H1 (cell line): ENCODE data around the gene PHF23. TPM values are rescaled to one million over a fixed set of nuclear protein-coding genes. Genes with fewer than 3 reads are reported as not detected.

Experiments
- ASH2L ChIP-seq: fragments of 200-600, 300-600 bp; sonication (generic); IDR thresholded peaks from one replicate; pipeline ENCODE4 v1.7.1; 2017; ENCODE audit warnings: low read length
- CEBPB ChIP-seq: IDR thresholded peaks from 2 replicates; pipeline ENCODE4 v1.6.1; 2012; ENCODE audit warnings: low read depth, low read length
- CHD1 ChIP-seq: IDR thresholded peaks from 2 replicates; pipeline ENCODE4 v1.6.1; 2012; ENCODE audit warnings: low read depth, low read length, improper control_type of control experiment
- HDAC2 ChIP-seq, 2 experiments: fragments of 300-600 bp in 1 of 2; sonication (generic) in 1 of 2; IDR thresholded peaks; 2 replicates each; pipeline ENCODE4 v1.6.1; 2011 to 2012; ENCODE audit warnings: low read depth in 2 of 2, low read length in 2 of 2, mild to moderate bottlenecking in 2 of 2, moderate library complexity in 2 of 2, borderline replicate concordance in 1 of 2, inconsistent platforms in 1 of 2
- KDM4A ChIP-seq: IDR thresholded peaks from one replicate; pipeline ENCODE4 v1.7.1; 2012; ENCODE audit warnings: low read depth, mild to moderate bottlenecking, moderate library complexity, low read length, inconsistent platforms; ENCODE audit not compliant: severe bottlenecking
- KDM5A ChIP-seq: fragments of 200-600 bp; IDR thresholded peaks from 2 replicates; pipeline ENCODE4 v1.7.1; 2012; ENCODE audit warnings: mild to moderate bottlenecking, low read length, inconsistent platforms, mixed read lengths
- POLR2A ChIP-seq, 2 experiments: IDR thresholded peaks; 1 replicate in 1 of 2; 2 replicates in 1 of 2; pipeline ENCODE4 v1.6.1; 2011; ENCODE audit warnings: low read depth in 2 of 2, low read length in 2 of 2, mild to moderate bottlenecking in 2 of 2; ENCODE audit errors: control extremely low read depth in 1 of 2
- SP1 ChIP-seq: IDR thresholded peaks from 2 replicates; pipeline ENCODE4 v1.6.1; 2011; ENCODE audit warnings: low read depth, low read length
- polyA plus RNA-seq, 7 experiments: library from polyadenylated mRNA; depleted of rRNA in 3 of 7; stranded (reverse) in 5 of 7; unstranded in 2 of 7; fragments of >200 nt in 5 of 7; fragments of 200-250 nt in 2 of 7; gene quantifications; 1 replicate in 5 of 7; 2 replicates in 1 of 7; 4 replicates in 1 of 7; pipeline versions ENCODE4 v1.2.1 to v1.2.3, GENCODE V29; 2011 to 2013; ENCODE audit warnings: missing spikeins in 2 of 7, mixed read lengths in 2 of 7
- total RNA-seq: library from RNA; stranded (reverse); fragmentation: NEBNext Ultra II Directional; extraction: Animal tissue kit (Norgen Biotek cat#: 25700); gene quantifications from 2 replicates; pipeline ENCODE4 v1.2.1, GENCODE V29; 2021
- TF ChIP-seq, protein P1 (sequence below): IDR thresholded peaks from 2 replicates; pipeline ENCODE4 v1.6.1; 2011; ENCODE audit warnings: low read length, improper control_type of control experiment

Gene PHF23
- total and polyA plus RNA-seq, 2 of the 8 experiments (the other 6 are each of a cell fraction or from before 2014, with no cell fraction given): 47.5 to 62.8 TPM

DNA sequence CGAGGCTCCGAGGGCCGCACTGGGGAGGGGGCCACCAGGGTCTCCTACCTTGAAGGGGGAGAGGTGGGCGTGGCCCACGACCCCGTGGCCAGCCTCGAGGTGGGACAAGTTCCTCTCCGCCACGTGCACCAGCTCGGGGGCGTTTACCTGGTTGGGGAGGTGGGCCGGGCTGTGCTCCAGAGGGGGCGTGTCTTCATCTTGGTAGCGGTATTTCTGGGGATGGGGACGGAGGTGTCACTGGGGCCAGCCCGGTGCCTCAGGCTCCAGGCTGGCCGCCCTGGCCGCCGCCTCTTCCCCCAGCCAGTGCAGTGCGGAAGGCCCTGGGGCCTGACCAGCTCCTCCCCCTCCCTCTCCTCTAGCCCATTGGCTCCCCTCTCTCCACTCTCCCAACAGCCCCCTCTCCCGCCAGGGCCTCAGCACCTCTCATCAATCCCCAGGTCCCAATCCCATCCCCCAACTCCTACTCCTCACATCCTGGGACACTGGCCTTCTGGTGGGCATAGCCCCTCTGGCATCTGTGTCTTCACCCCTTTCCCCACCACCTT is 31.2 kb downstream of the PHF23 start (continued):
- TF ChIP-seq, protein P1, sequence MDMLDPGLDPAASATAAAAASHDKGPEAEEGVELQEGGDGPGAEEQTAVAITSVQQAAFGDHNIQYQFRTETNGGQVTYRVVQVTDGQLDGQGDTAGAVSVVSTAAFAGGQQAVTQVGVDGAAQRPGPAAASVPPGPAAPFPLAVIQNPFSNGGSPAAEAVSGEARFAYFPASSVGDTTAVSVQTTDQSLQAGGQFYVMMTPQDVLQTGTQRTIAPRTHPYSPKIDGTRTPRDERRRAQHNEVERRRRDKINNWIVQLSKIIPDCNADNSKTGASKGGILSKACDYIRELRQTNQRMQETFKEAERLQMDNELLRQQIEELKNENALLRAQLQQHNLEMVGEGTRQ: peak; percentile 35; the same call in 1 of the 2 replicates
- TF ChIP-seq KDM5A (no peak), HDAC2 (IDR thresholded peaks at IDR 0.05; ENCODE audit: borderline replicate concordance in 1 of 2, low read depth in 2 of 2, low read length in 2 of 2) (no peak), CHD1 (no peak), CEBPB (no peak), POLR2A (IDR thresholded peaks at IDR 0.05; ENCODE audit: control extremely low read depth in 1 of 2, low read depth in 2 of 2, low read length in 2 of 2) (peak in 1 of 2 experiments; percentile 54; a peak in 1 of 3 replicates), KDM4A (peak; percentile 54), SP1 (peak; percentile 55; the same call in 1 of the 2 replicates), ASH2L (peak; percentile 23)
